OCI-LY3 (cell line): ENCODE measurements around the gene KIF1C.

Experiments used
- H2AFZ ChIP-seq: fragments of 200-600, 300-600 bp; shearing (Covaris generic); 2 replicates; pipeline ENCODE4 v1.6.0; 2014; ENCODE audit warnings: antibody characterized with exemption, low read depth, low read length
- H3K27ac ChIP-seq: fragments of 200-600, 300-600 bp; sonication (generic); 2 replicates; pipeline ENCODE4 v1.5.1; 2014; ENCODE audit warnings: mild to moderate bottlenecking, low read length, moderate library complexity, mixed read lengths
- H3K27me3 ChIP-seq: fragments of 200-600, 300-600 bp; sonication (generic); 2 replicates; pipeline ENCODE4 v1.6.1; 2014; ENCODE audit warnings: low read depth, low read length, mixed read lengths
- H3K36me3 ChIP-seq: fragments of 200-600, 300-600 bp; sonication (generic); replicated peaks from 2 replicates; pipeline ENCODE3; 2014; ENCODE audit warnings: low read depth, low read length, mixed read lengths
- H3K4me1 ChIP-seq: fragments of 300-600, 200-600 bp; sonication (generic); 2 replicates; pipeline ENCODE4 v1.6.1; 2014; ENCODE audit warnings: low read length, mixed read lengths
- H3K4me2 ChIP-seq: fragments of 200-600, 300-600 bp; sonication (generic); 2 replicates; pipeline ENCODE4 v1.6.1; 2014; ENCODE audit warnings: low read length, mixed read lengths
- H3K4me3 ChIP-seq: fragments of 300-600, 200-600 bp; sonication (generic); 2 replicates; pipeline ENCODE4 v1.5.1; 2014; ENCODE audit warnings: antibody characterized with exemption, mild to moderate bottlenecking, low read length, moderate library complexity
- H3K79me2 ChIP-seq: fragments of 300-600, 200-600 bp; shearing (Covaris generic); 2 replicates; pipeline ENCODE4 v1.6.1; 2014; ENCODE audit warnings: mild to moderate bottlenecking, low read length, mixed read lengths
- H3K9ac ChIP-seq: fragments of 300-600, 200-600 bp; shearing (Covaris generic); 2 replicates; pipeline ENCODE4 v1.6.0; 2014; ENCODE audit warnings: mild to moderate bottlenecking, low read length, moderate library complexity
- H3K9me3 ChIP-seq: fragments of 200-600, 300-600 bp; shearing (Covaris generic); 2 replicates; pipeline ENCODE4 v1.6.1; 2014; ENCODE audit warnings: low read length, mixed read lengths; ENCODE audit not compliant: insufficient read depth
- H4K20me1 ChIP-seq: fragments of 200-600, 300-600 bp; sonication (generic); 2 replicates; pipeline ENCODE4 v1.6.1; 2016; ENCODE audit warnings: low read length, mixed read lengths; ENCODE audit not compliant: insufficient read depth
- EZH2phosphoT487 ChIP-seq: fragments of 200-600 bp; shearing (Covaris generic); IDR thresholded peaks from 2 replicates; pipeline ENCODE4 v1.6.1; 2018; ENCODE audit warnings: antibody characterized with exemption, mixed run types, low read depth
- TF ChIP-seq, protein P1 (sequence below): fragments of 200-600, 300-600 bp; sonication (generic); IDR thresholded peaks from 2 replicates; pipeline ENCODE4 v1.5.1; 2014; ENCODE audit warnings: antibody characterized with exemption, low read length, low read depth

KIF1C gene

GRCh38 chr17:5031365-5032082 lies 33.8 kb downstream of the KIF1C start:
- TF ChIP-seq, protein P1, sequence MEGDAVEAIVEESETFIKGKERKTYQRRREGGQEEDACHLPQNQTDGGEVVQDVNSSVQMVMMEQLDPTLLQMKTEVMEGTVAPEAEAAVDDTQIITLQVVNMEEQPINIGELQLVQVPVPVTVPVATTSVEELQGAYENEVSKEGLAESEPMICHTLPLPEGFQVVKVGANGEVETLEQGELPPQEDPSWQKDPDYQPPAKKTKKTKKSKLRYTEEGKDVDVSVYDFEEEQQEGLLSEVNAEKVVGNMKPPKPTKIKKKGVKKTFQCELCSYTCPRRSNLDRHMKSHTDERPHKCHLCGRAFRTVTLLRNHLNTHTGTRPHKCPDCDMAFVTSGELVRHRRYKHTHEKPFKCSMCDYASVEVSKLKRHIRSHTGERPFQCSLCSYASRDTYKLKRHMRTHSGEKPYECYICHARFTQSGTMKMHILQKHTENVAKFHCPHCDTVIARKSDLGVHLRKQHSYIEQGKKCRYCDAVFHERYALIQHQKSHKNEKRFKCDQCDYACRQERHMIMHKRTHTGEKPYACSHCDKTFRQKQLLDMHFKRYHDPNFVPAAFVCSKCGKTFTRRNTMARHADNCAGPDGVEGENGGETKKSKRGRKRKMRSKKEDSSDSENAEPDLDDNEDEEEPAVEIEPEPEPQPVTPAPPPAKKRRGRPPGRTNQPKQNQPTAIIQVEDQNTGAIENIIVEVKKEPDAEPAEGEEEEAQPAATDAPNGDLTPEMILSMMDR: peak; percentile 48
- TF ChIP-seq EZH2phosphoT487: no peak
- Histone ChIP-seq H3K4me2 (peak overlapping the region; percentile 95), H3K36me3 (no peaks in the 10 kb centered on the region), H2AFZ (peak overlapping the region; percentile 91; the same call in 1 of the 2 replicates), H3K79me2 (no peaks in the 10 kb centered on the region), H3K9ac (peak overlapping the region; percentile 71), H3K27me3 (no peaks in the 10 kb centered on the region), H3K9me3 (no peaks in the 10 kb centered on the region), H3K4me3 (peak overlapping the region; percentile 79), H4K20me1 (no peaks in the 10 kb centered on the region), H3K27ac (peak overlapping the region; percentile 39; the same call in 1 of the 2 replicates), H3K4me1 (peaks cover 10% of the 10 kb centered on the region; the same call in 1 of the 2 replicates)

DNA sequence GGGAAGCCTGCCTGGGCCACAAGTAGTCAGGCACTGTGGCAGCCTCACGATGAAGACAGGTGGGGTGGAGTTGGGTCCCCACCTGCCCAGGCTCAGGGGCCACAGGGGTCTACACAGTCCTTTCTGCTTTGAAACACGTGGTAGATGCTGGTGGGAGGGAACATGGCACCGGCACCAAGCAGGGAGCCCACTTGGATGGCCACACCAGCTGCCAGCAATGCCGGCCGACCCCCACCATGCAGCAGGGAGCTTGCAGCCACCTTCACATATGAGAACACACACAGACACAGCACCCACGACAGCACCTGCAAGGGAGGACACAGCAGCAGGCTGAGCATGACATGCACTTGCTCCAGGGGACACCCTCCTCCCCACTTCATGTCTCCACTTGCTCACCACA lies 35.1 kb downstream of the KIF1C start:
- Histone ChIP-seq H4K20me1 (no peaks in the 10 kb centered on the region), H3K9ac (no peak overlapping the region), H2AFZ (no peak overlapping the region), H3K4me1 (peaks cover 10% of the 10 kb centered on the region; the same call in 1 of the 2 replicates), H3K4me3 (no peak overlapping the region), H3K27me3 (no peaks in the 10 kb centered on the region), H3K4me2 (no peak overlapping the region), H3K36me3 (no peaks in the 10 kb centered on the region), H3K79me2 (no peaks in the 10 kb centered on the region), H3K27ac (no peak overlapping the region), H3K9me3 (no peaks in the 10 kb centered on the region)
- TF ChIP-seq EZH2phosphoT487: no peak
- TF ChIP-seq, protein P1: no peak

DNA sequence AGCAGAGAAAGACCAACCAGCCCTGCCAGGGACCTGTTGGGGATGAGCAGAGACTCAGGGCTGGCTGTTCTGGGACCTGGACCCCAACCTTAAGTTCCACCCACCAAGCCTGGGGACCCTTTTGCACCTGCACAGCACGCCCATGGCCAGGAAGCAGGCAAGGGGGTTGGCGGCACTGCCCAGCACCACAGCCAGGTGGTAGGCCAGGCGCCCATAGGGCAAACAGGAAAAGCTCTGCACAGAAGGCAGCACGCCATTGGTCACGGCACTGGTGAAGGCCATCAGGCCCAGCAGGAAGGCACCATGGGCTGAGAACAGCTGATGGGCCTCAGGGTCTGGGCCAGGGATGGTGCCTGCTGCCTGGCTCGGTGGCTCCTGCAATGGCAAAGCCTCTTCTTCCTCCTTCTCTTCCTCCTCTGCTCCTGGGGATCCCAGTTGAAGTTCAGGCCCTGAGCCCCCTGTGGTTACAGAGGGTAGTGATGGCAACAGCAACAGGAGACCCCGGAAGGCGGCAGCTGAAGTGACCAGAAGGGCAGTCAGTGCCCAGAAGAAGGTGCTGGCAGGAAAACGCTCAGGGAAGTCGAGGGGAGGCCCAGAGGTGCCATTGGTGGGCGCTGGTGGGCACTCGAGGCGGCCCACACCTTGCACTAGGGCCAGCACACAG lies 35.7 kb downstream of the KIF1C start:
- H3K4me1 ChIP-seq: peaks cover 10% of the 10 kb centered on the region; the same call in 1 of the 2 replicates
- H3K9me3 ChIP-seq: no peaks in the 10 kb centered on the region
- no peaks in the 10 kb centered on the region for H3K27me3 ChIP-seq
- TF ChIP-seq, protein P1: no peak
- no peak for TF ChIP-seq EZH2phosphoT487
- H3K9ac ChIP-seq: no peak overlapping the region
- H3K4me3 ChIP-seq: no peak overlapping the region
- no peaks in the 10 kb centered on the region for H3K36me3 ChIP-seq
- H4K20me1 ChIP-seq: no peaks in the 10 kb centered on the region
- H3K4me2 ChIP-seq: no peak overlapping the region
- H3K79me2 ChIP-seq: no peaks in the 10 kb centered on the region
- H3K27ac ChIP-seq: no peak overlapping the region
- H2AFZ ChIP-seq: no peak overlapping the region

- no peak overlapping the region for H3K9ac ChIP-seq
- H2AFZ ChIP-seq: no peak overlapping the region
- no peak overlapping the region for H3K27ac ChIP-seq
- H3K4me1 ChIP-seq: peaks cover 10% of the 10 kb centered on the region; the same call in 1 of the 2 replicates
- no peak overlapping the region for H3K4me3 ChIP-seq
- H3K9me3 ChIP-seq: no peaks in the 10 kb centered on the region
- no peaks in the 10 kb centered on the region for H3K36me3 ChIP-seq
- H4K20me1 ChIP-seq: no peaks in the 10 kb centered on the region
- no peak overlapping the region for H3K4me2 ChIP-seq
- no peak for TF ChIP-seq EZH2phosphoT487
- TF ChIP-seq, protein P1: no peak
- H3K79me2 ChIP-seq: no peaks in the 10 kb centered on the region
- H3K27me3 ChIP-seq: no peaks in the 10 kb centered on the region
Observed at GRCh38 chr17:5034063-5034462, 36.3 kb downstream of the KIF1C start.
